Effector CD4-positive, alpha-beta T cell (primary cell): Measurements from ENCODE around the gene DNM2.
"Not testable (repeated sequence)": the region's sequence is repeated elsewhere in the genome, so short reads cannot be mapped to it uniquely, and the experiment has no call there.

Experiments
- DNase-seq: peaks from one replicate; pipeline ENCODE4 v3.0.0-alpha.2; 2020

DNM2 gene

DNA sequence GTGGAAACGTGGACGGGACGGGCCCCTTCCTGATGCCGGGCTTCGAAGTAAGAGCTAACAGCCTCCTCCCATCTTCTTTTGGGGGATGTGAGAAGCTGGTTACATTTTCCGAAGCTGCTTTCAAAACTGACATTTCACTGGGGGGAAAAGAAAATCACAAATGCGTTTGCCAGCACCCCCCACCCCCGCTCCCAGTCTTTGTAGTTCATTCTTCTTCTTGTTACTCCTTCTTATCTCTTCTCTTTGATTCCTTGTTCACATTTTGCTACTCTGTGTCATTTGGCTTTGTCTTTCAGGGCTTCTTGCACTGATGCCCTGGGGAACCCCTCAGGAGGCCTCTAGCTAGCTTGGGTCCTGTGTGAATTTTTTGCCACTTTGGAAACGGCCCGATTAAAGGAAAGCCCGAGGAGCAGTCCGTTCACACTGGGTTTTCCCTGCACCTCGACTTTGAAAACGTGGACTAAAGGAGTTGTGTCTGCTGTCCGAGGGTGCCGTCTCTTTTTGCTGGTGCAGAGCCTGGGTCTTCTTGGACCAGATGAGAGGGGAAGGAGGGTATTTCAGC, 154.7 kb downstream of the DNM2 start:
- no peak for DNase-seq

DNA sequence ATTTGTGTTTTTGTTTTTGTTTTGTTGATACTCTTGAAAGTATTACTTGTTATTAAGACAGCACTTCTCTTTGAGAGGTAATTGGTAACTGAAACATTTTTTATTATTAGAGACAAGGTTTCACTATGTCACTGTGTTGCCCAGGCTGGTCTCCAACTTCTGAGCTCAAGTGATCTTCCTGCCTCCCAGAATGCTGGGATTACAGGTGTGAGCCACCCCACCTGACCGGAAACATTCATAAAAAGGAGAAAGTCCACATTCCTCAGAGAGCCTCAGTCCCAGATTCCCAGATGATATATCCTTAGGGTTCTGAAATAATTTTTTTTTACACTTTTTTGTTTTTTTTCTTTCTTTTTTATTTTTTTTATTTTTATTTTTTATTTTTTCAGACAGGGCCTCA, 156.1 kb downstream of the DNM2 start:
- no peak for DNase-seq

DNA sequence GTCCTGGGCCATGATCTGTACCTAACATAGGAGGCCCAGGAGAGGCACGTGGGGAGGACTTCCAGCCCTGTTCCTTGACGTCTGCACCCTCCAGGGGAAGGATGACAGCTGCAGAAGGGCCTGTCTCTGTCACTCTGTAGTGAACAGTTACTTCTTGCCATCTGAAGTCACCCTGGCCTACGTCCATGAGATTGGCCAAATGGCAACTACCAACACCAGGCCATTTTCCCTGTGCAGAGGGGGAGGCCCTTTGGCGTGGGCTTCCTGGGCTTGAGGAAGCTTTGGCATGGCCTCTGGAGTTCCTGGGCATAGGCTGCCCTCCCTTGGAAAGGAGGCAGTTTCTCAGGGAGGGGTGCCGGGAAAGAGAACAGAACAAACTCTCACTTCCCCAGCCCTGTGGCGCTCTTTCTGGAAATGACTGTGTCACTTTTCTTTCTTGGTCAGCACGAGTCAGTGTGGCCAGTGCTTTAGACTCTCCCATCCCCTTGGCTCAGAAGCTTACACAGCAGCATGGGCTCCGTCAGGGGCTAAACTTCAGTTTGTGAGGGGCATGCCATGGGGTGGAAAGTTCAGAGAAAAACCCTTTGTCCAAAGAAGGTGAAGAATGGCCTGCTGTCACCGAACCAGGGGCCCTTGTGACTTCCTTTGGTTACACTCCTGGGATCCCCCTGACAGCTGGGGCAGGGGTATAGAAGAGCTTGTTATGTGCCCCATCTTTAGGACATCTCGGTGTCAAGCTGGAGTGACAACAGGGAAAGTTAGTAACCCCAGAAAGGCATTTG, 158.8 kb downstream of the DNM2 start:
- no peak for DNase-seq

DNA sequence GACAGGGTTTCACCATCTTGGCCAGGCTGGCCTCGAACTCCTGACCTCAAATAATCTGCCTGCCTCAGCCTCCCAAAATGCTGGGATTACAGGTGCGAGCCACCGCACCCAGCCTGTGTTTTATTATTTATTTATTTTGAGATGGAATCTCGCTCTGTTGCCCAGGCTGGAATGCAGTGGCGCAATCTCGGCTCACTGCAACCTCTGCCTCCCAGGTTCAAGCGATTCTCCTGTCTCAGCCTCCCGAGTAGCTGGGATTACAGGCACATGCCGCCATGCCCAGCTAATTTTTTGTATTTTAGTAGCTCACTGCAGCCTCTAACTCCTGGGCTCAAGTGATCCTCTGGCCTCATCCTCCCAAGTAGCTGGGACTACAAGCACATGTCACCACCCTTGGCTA, 159.7 kb downstream of the DNM2 start:
- DNase-seq: not testable (repeated sequence)

DNA sequence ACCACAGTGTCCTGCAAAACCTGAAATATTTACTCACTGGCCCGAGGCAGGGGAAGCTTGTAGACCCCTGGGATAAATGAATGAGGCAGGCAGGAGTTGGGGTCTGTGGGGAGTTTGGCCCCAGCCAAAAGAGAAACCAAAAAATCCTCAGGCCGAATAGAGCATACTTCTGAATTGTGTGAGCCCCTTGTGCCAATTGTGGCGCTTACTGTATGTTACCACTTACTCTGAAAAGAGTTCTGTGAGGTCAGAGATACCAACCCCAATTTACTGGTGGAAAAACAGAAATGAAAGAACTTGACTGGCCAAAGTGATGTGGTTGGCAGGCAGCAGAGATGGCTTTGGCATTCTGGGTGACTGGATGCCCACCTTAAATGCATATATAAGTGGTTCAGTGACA, 160.4 kb downstream of the DNM2 start:
- DNase-seq: no peak
